GM12801 (cell line): Measurements from ENCODE around the gene TRIAP1.

ENCODE experiments used
- TF ChIP-seq, protein P1 (sequence below): IDR thresholded peaks from one replicate; pipeline ENCODE4 v1.5.1; 2011; ENCODE audit warnings: control low read depth; ENCODE audit not compliant: insufficient read length; ENCODE audit errors: extremely low read depth

The TRIAP1 gene

DNA sequence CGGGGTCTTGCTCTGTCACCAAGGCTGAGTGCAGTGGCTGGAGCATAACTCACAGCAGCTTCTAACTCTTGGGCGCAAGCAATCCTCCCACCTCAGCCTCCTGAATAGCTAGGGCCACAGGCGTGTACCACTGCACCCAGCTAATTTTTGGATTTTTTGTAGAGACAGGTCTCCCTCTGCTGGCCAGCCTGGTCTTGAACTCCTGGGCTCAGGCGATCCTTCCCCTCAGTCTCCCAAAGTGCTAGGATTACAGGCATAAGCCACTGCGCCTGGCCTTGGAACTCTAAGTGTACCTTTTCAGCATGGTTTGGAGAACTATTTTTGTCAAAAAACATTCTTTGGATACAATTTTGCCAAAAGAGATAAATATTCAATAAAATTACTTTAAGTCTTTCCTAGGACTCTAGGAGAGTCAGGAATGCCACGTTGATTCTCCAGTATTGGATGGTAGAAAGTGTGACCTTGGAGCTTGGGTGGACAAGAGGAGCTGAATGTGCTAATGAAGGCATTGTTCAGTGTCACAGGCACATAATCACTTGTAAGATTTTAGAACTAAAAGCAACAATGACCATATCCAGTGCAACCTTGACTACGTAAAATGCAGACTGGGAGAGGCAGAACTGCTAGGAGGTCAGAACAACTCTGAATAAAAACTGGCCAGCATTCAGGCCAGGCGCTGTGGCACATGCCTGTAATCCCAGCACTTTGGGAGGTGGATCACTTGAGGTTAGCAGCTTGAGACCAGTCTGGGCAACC is 20.6 kb upstream of the TRIAP1 start:
- TF ChIP-seq, protein P1, sequence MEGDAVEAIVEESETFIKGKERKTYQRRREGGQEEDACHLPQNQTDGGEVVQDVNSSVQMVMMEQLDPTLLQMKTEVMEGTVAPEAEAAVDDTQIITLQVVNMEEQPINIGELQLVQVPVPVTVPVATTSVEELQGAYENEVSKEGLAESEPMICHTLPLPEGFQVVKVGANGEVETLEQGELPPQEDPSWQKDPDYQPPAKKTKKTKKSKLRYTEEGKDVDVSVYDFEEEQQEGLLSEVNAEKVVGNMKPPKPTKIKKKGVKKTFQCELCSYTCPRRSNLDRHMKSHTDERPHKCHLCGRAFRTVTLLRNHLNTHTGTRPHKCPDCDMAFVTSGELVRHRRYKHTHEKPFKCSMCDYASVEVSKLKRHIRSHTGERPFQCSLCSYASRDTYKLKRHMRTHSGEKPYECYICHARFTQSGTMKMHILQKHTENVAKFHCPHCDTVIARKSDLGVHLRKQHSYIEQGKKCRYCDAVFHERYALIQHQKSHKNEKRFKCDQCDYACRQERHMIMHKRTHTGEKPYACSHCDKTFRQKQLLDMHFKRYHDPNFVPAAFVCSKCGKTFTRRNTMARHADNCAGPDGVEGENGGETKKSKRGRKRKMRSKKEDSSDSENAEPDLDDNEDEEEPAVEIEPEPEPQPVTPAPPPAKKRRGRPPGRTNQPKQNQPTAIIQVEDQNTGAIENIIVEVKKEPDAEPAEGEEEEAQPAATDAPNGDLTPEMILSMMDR, result no peak

DNA sequence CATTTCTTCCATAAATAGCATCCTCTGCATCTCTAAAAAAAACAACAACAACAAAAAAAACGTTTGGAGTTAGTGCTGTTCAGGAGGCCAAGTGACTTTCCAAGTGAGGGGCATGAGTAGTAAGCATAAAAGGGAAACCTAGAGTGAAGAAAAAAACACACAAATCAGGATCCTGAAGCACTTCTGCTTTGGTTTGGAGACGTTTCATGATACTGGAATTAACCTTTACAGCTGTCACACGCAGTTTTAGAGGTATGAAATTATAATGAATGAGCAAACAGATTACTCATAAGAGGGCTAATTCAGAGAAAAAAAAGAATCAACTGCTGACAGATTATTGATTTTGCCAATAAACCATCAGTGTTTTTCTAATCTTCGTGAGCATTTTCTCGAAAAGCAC is 19.6 kb upstream of the TRIAP1 start:
- TF ChIP-seq, protein P1, result no peak

DNA sequence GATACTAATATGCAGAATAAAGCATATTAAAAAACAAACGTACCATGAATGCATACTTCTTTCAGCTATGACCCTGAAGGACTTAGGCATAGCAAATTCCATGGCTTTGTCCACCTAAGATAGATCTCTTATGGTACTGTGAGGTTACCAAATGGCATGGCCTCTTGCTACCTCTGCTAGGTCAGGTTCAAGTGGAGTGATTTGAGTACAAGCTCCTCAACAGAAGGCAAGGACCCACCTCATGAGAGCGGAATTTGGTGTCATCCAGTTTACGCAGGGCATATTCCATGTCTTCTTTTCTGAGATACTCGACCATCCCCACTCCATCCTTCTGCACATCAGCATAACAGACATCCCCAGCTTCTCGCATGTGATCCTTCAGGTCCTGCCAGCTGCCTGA is 17.5 kb upstream of the TRIAP1 start:
- TF ChIP-seq, protein P1, result no peak

DNA sequence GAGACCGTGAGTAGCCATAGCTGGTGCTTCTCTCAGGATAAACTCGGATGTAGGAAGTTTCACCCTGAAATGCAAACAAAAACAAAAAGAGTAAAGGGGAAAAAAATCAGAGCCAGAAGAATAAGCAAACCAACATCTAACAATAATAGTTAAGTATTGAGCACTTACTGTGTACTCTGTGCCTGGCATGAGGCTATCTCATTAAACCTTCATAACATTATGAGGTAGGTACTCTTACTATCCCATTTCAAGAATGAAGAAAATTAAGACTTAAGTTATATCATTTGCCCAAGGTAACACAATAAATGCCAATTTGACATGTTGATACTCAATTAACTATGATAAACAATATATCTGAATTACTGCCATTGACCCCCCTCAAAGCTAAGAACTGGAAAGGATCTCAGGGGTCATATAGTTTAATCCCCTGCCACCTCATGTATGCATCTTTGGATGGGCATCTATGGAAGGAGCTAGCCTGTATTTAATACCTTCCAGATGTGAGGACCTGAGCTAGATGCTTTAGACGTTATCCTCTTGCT is 16.0 kb upstream of the TRIAP1 start:
- TF ChIP-seq, protein P1, result no peak

DNA sequence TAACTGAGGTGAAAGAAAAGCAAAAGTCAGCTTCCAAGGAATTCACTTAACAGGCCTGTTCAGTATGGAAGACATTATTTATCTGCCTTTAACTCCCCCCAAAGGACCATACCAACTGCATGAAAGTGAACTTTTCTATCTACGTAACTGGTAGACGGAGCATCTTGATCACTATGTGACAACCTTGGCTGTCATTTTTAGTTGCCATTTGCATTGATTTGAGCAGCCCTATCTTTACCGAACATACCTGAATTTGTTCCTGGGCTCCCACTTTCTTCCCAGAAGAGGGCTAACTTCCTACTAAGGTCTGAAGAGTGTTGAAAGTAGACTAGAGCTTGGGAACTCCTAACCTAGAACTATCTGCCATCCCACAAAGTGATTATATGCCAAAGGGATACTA is 14.0 kb upstream of the TRIAP1 start:
- TF ChIP-seq, protein P1, result no peak

DNA sequence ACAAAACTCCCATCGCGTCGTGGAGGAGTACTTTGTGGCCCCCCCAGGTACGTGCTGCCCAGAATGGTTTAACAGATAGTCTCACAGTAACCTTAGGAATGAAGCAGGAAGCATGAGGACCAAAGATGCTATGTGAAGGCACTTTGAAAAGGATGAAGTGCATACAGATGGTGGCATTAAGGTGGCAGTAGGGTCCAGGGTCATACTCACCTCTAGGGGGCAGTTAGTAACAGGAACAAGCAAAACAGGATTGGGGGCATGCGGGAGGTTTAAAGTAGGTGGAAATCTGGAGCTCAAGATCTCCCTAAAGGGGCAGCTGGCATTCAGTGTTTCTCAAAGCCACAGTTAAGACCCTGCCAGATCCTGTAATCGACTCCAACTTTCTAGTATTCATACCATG is 10.9 kb upstream of the TRIAP1 start:
- TF ChIP-seq, protein P1, result no peak

DNA sequence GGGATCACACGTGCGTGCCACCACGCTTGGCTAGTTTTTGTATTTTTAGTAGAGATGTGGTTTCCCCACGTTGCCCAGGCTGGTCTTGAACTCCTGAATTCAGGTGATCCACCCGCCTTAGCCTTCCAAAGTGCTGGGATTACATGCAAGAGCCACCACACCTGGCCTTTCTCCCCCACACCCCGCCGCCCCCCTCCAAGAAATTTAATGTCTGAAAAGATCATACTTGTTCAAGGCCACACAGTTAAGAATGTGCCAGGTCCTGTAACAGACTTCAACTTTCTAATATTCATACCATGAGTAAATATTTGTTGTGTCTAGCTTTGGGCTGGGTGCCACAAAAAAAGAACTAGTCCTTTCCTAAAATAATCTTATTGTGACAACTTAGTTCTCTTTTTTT is 9.1 kb upstream of the TRIAP1 start:
- TF ChIP-seq, protein P1, result no peak
